Activated CD8-positive, alpha-beta memory T cell treated with anti-CD3 and anti-CD28 coated beads, Interleukin-2, amount 50 U/mL, for 24 hours (primary cell): ENCODE data around the gene OTUD5.
"Not testable (repeated sequence)": the region's sequence is repeated elsewhere in the genome, so short reads cannot be mapped to it uniquely, and the experiment has no call there.

Experiments used
- DNase-seq: peaks from one replicate; pipeline ENCODE4 v3.0.0-alpha.2; 2020; ENCODE audit errors: extremely low read depth

Gene OTUD5

GRCh38 chrX:48890296-48890925, 67.0 kb downstream of the OTUD5 start:
- DNase-seq = no peak

- DNase-seq = not testable (repeated sequence)
Measured at GRCh38 chrX:48886586-48886985, 70.8 kb downstream of the OTUD5 start.

- no peak for DNase-seq
Measured at GRCh38 chrX:48883729-48884128, 73.7 kb downstream of the OTUD5 start.

GRCh38 chrX:48876944-48877343, 80.5 kb downstream of the OTUD5 start:
- DNase-seq = not testable (repeated sequence)
